Stimulated activated naive CD4-positive, alpha-beta T cell treated with Interleukin-2 at 50 U/mL for 16 hours (primary cell): Measurements from ENCODE around the gene FNDC3B.
A peak's percentile ranks its signal among the peaks of the same experiment; 100 is the strongest.

Experiments
- DNase-seq: peaks from one replicate; lab custom pipeline; 2025; lab: John Stamatoyannopoulos, UW

FNDC3B gene

GRCh38 chr3:172113710-172114109 is 74.3 kb downstream of the FNDC3B start:
- DNase-seq: no peak

- DNase-seq: no peak
These were observed 75.7 kb downstream of the FNDC3B start for GRCh38 chr3:172115059-172115458.

GRCh38 chr3:172115787-172116186 is 76.4 kb downstream of the FNDC3B start:
- DNase-seq: no peak

GRCh38 chr3:172118019-172118418 is 78.6 kb downstream of the FNDC3B start:
- no peak for DNase-seq

DNA sequence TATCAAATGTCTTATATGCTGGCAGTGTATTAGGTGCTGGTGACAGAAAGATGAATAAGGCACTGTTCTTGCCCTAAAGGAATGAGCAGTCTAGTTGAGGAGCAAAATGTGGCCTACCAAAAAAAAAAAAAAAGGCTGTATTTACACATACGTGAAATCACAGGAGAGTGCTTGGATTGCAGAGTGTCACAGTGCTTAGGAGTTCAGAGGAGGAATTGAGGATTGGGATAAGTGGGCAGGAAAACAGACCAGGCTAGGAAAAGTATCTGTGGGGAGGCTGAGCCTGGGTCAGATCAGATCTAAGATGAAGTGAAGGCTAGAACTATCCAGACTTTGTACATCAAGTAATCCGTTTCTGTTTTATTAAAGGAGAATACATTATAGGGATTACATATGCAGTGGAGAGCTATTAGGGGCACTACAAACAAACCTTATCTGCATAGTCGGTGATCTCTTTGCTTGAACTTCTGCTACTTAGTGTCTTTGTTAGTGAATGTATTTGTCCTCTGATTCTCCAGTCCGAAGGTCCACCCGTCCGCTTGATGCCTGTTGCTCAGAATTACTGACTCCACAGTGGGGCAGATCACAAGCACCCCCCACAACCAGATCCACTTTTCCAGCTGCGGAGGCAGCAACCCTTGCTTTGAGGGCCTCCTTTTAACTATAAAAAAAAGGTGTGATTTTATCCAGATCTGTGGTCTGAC is 80.0 kb downstream of the FNDC3B start:
- DNase-seq: no peak

DNA sequence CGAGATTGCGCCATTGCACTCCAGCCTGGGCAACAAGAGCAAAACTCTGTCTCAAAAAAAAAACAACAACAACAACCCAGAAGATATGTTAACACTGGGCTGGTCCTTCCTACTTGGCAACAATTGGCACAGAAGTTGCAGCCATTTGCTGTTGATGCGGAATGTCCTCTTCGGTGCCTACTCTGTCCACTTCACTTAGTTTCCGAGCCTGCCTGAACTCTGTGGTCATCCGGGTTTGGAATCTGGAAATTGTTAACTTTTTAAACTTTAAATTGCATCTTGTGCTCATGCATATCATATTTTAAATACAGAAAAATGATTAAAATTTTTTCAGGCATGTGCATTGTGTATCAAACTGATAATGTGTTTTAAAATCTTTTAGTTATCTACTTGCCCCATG is 81.5 kb downstream of the FNDC3B start:
- DNase-seq: no peak

- DNase-seq: no peak
These were observed 82.6 kb downstream of the FNDC3B start for GRCh38 chr3:172121981-172122380.

DNA sequence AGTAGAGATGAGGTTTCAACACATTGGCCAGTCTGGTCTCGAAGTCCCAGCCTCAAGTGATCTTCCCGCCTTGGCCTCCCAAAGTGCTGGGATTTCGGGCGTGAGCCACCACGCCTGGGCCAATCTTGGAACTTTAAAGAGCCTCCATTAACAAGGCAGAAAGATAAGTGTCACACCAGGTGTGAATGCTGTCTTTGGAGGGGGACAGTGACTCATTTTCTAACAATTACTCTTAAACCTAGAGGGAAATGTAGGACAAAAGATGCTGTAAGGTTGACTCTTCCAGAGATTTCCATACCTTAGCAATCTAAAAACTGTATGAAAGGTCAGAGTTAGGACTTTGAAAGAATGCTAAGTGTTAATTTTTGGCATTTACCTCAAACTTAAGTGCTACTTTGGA is 84.9 kb downstream of the FNDC3B start:
- DNase-seq: no peak

GRCh38 chr3:172125053-172125452 is 85.7 kb downstream of the FNDC3B start:
- DNase-seq: no peak

GRCh38 chr3:172125963-172126457 is 86.6 kb downstream of the FNDC3B start:
- no peak for DNase-seq

GRCh38 chr3:172126741-172127140 is 87.4 kb downstream of the FNDC3B start:
- no peak for DNase-seq

DNA sequence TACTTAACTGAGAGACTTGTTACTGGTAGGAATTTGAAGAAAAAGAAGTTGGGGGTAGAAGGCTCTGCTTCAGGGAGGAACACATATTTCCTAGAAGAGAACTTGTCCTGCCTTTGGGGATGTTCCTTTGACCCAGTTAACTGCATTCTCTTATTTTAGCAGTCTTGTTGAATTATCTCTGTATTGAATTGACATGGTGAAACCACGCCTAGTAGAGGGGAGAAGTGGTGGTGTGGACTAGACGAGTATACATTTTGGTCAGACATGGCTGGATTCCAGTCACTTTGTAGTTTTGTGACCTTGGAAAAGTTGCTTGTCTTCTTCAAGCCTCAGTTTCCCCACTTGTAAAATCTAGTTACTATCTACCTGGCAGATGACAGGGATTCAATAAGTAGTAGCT is 87.8 kb downstream of the FNDC3B start:
- no peak for DNase-seq

DNA sequence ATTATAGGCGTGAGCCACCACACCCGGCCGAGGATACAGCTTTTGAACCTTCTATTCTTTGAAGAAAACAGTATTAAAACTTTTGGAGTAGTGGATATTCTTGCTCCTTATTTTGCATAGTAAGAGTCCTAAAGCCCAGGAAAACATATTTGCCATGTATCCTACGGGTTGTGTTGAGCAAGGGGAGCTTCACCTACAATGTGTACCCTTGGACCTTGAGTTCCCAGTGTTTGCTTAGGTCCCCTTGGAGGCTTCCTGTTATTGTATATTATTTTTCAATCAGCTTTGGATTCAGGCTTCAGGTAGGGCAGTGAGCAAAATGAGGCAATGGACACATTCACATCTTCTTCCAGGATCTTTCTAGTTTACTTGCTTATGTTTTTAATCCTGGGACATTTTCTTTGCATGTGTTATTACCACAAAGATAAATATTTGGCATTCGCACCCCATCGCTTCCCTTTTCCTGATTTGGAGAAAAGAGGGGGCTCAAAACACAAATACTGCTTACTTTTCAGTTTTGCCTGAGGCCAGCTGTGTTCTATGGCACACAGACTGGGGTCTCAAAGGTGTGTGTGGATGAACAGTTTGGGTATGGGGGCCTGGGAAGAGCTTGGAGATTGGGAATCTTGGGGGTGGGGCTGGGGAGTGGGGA is 88.7 kb downstream of the FNDC3B start:
- DNase-seq: no peak

- no peak for DNase-seq
These were observed 89.5 kb downstream of the FNDC3B start for GRCh38 chr3:172128858-172129257.

GRCh38 chr3:172129498-172129849 is 90.1 kb downstream of the FNDC3B start:
- DNase-seq: no peak

DNA sequence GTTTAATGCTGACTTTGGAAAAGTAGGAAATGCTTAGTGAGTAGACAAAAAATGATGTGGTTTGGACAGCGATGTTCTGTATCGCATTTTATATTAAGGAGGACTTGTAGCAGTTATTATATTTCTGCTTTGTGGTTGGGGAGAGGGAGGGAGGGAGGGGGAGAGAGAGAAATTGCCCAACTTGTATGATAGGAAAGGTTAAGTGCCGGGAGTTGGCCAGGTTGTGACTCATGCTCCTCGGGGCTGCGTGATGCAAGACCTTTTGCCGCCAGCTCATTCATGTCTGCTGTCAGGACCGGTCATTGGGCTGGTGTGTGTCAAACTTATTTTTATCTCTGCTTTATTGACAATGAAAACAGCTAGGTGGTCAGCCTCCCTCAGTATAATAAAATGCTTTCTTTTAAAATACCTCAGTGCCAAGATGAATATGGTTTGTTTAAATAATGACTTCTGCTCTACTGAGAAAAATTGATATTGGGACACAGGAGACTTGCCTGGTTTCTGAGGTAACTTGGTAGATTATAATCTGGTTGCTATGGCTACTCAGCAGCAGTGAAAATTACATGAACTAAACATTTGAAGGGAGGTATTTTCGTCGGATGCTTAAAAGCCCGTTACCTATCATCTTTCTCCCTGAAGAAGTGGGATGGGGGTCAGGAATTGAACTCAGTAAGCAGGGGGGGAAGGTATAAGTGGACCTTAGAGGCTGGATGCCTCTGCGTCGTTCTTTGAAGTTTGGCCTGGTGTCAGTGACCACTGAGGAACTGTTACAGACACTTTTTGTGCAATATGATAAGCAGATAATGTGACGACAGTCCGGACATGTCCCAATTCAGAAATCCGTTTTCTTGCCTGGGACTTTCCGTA is 90.7 kb downstream of the FNDC3B start:
- DNase-seq: peak; percentile 60

DNA sequence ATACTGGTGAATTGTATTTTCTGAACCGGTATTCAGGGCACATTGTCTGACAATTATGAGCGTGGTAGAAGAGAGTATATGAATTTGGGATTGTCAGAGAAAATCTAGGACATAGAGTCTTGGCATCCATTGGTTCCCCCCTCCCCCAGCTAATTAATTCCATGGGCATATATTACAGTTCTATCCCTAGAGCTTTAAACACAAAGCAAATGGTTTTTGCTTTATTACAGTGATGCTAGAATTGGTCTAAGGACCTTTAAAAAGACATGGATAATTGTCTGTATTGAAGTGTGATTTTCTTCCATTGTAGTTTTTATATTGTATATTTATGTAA is 91.3 kb downstream of the FNDC3B start:
- DNase-seq: no peak

DNA sequence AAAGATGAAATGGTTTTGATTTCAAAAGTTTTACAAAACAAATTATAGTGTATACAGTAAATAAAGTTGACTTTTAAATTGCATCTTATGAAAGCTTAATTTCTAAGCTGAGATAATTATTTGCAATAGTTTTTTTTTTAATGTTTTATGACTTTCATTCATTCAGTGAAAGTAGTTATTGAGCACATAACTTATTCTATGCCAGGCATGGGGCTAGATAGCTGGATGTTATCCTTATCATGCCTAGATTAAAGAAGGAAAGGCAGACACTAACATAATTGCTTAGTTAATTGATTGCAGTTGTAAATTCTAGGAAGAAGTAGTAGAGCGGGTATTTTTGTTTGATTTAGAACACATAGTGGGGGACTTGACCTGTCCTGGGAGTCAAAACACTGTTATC is 92.4 kb downstream of the FNDC3B start:
- no peak for DNase-seq

- peak; percentile 15 for DNase-seq
These were observed 92.8 kb downstream of the FNDC3B start for GRCh38 chr3:172132159-172132586.

DNA sequence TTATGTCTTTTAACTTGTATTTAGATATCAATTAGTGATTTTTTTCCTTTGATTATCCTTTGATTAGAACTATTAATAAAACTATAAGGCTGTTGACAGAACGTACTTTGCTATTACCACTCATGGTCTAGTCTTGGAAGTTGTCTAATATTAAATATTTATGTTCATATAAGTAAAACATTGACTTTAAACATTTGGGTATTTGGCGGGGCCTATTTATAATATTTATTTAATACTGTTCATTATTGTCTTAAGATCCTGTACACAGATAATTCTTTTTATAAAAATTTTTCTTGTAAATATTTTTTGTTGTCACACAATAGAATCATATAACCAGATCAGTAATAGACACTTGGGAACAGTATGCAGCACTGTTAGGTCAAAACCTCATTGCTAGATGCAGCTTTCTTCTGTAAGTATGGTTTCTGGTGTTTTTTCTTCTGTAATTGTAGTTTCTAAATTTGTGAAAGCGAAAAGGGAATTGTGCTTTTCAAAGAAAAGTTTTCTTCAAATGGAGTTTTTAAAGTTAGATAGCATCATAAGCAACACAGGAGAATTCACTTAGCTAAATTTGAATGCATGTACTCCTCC is 93.4 kb downstream of the FNDC3B start:
- DNase-seq: no peak

- no peak for DNase-seq
These were observed 94.5 kb downstream of the FNDC3B start for GRCh38 chr3:172133838-172134237.

GRCh38 chr3:172134352-172134751 is 95.0 kb downstream of the FNDC3B start:
- no peak for DNase-seq

DNA sequence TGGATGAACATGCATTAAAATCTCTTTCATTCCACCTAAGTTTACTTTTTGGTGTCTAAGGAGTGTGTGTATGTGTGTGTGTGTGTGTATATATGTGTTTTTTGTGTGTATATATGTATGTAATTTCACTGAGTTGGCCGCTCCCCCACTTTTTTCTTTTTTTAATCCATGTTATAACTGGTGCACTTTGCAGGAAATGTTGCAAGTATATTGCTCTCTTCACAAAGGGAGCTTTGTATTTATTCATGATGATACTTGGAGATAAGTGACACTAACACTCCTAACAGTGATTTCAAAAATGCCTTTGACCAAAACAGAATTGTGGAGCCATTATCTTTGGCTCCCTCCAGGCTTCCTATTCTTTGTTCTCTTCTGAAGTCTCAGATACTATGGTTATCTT is 95.8 kb downstream of the FNDC3B start:
- no peak for DNase-seq
